Left kidney (tissue), 8 donors: ENCODE results near the gene PTPN20. TPM values are rescaled to one million over a fixed set of nuclear protein-coding genes. Genes with fewer than 3 reads are reported as not detected.
"Not testable (repeated sequence)": the region's sequence is repeated elsewhere in the genome, so short reads cannot be mapped to it uniquely, and the experiment has no call there.

Experiments used
- DNase-seq: peaks from one replicate; pipeline ENCODE4 v3.0.0-alpha.2; 2013
- long read RNA-seq, 8 donors: transcript quantifications; one replicate each; lab custom pipeline, GENCODE V29; 2026
- polyA plus RNA-seq: library from polyadenylated mRNA; unstranded; fragments of 120-200 nt; gene quantifications from one replicate; pipeline ENCODE4 v1.2.1, GENCODE V29; 2013; ENCODE audit not compliant: insufficient read length

The PTPN20 gene, protein sequence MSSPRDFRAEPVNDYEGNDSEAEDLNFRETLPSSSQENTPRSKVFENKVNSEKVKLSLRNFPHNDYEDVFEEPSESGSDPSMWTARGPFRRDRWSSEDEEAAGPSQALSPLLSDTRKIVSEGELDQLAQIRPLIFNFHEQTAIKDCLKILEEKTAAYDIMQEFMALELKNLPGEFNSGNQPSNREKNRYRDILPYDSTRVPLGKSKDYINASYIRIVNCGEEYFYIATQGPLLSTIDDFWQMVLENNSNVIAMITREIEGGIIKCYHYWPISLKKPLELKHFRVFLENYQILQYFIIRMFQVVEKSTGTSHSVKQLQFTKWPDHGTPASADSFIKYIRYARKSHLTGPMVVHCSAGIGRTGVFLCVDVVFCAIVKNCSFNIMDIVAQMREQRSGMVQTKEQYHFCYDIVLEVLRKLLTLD
- 7.3 TPM for polyA plus RNA-seq
- long read RNA-seq, donor 1 = 0 reads
- long read RNA-seq, donor 2 = 0 reads
- long read RNA-seq, donor 3 = 0 reads
- long read RNA-seq, donor 4 = 0 reads
- long read RNA-seq, donor 5 = 0 reads
- long read RNA-seq, donor 6 = 0 reads
- long read RNA-seq, donor 7, partial matches to known transcripts = 0 of 1 reads
- long read RNA-seq, donor 7, other reads (novel, unspliced or antisense) = 0 of 1 reads
- long read RNA-seq, donor 8 = 0 reads

DNA sequence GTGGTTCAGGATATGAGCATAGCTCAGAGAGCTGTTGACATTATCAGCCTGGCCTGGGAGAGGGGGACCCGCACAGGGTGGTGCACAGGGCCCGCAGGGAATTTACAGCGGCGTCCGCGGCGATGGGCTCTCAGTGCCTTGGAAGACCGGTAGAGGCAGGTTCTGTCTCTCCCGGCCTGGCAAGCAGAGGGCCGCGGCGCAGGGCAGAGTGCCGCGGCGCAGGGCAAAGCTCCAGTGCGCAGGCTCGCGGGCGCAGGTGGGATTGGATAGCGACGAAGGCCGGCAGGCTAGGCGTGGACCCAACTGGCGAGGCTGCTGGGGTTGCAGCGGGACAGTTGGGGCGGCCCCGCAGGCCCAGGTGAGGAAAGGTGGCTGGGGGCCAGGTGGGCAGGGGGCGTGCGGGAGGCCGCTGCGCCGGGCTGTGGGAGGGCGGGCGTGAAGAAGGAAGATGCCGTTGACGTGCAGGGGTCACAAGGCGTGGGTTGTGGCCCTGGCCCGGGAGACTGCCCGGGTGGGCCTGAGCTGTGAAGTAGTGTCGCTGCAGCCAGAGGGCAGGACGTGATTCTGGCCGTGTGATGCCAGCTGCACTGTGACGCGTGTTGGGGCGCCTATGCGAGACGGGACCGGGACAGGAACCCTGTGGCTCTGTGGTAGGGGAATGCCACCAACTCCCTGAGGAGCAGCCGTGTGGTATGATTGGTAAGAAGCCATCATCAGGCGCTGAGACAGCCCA is at the start of gene PTPN20:
TSS of gene PTPN20 (plus strand) at position 285 of the 733 bp plus-strand sequence. CDS start 21,072 bp downstream, outside the sequence.
- peak; percentile 1 for DNase-seq

DNA sequence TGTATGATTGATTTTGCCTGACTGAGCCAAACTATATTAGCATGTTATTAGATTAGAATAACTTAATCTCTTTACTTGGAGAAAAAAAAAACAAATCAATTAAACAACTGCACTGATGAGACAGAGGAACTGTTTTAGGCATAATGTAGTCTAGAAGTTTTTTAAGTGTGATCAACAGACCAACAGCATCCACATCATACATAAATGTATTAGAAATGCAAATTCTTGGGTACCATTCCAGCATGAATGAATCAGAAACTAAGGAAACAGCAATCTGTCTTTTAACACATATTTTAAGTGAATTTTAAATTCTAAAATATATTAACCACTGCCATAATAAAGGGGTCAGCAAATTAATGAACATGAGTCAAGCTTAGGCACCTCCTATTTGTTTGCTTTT is 41.5 kb upstream of the PTPN20 start:
- not testable (repeated sequence) for DNase-seq

DNA sequence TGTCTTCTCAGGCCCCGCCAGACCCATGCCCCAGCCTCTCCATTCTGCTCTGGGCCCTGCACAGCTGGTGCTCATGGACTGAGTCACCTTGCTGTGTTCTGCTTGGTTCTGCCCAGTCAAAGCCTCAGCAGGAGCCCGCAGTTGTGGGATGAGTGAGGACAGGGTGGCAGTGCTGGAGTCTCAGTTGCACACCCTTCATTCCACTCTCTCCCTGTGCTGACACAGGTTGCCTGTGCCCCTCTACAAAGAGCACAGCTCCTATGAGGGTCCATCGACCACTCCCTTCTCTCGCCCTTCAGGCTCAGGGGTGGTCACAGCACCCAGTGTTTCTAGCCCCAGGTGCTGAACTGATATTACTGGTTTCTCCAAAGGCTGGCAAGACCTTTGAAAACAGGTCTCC is 39.6 kb upstream of the PTPN20 start:
- DNase-seq = not testable (repeated sequence)

DNA sequence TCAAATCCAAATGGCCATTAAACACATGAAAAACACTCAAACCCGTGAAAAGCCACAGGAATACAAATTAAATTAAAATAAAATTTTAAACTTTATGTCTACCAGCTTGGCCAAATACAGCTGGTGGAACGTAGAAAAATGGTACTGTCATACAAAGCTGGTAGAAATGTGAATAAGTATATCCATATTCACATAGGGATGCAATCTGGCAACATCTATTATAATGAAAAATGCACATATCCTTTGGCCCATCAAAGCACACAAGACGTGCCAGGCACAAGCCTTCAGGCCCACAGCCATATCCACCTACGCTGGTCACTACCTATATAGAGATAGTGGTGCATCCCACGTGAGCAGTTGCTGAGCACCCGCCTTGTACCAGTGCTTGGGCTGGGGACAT is 35.9 kb upstream of the PTPN20 start:
- DNase-seq = not testable (repeated sequence)

DNA sequence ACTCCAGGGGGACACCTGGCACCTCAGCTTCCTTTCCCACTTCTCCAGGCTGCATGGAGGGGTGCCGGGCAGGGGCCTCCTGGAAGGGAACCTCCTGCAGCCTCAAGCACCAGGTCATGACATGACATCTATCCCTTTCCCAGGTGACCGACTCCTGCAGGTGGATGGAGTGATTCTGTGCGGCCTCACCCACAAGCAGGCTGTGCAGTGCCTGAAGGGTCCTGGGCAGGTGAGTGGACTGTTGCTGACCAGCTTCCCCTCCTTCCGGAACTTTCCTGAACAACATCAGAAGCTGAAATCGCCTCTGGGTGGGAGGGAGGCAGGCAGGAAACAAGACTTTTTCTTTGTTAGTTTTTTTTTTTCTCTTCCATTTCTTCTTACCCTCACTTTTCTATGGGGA is 34.5 kb upstream of the PTPN20 start:
- DNase-seq = not testable (repeated sequence)

DNA sequence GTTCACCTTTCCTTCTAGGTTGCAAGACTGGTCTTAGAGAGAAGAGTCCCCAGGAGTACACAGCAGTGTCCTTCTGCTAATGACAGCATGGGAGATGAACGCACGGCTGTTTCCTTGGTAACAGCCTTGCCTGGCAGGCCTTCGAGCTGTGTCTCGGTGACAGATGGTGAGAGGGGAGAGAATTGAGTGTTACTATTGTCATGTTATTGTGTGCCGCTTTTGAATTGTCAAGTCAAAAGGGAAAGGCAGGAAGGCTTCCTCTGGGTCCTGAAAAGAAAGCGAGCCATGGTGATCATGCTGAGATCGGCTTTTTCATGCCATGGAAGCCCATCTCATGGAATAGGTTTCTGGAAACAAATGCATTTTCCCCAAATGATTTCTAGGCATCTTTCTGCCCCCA is 32.5 kb upstream of the PTPN20 start:
- not testable (repeated sequence) for DNase-seq

DNA sequence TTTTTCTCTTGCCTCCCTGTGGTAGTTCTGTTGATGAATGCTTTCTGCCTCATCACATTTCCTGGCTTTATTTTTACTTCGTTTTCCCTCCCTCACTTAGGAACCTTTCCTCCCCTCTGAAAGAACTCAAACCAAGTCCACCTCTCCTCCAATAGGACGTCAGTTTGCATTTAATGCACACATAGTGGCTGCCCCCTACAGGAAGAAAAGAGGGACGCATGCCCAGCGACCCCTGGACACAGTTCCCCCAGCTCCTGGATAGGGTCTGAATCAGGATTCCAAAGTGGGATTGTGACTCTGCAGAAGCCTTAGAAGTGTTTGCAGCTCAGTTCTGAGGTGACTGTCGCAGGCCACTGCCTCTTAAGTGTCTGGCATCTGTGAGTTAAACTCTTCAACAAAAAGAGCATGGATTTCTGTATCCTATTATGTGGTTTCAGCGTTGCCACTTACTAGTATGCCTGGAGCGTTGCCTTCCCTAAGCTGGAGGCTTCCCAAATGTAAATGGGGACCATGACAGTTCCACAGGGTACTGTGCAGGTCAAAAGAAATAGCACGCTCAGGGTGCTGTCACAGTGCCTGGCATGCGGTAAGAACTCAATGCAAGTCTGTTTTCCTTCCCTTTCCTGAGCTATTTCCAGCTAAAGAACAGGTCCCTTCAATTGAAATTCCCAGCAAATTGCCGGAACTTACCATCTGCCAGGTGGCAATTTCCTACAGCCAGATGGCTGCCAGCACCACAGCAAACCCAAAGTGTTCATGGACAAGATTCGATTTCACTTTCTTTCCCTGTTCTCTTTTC is 20.2 kb upstream of the PTPN20 start:
- not testable (repeated sequence) for DNase-seq

DNA sequence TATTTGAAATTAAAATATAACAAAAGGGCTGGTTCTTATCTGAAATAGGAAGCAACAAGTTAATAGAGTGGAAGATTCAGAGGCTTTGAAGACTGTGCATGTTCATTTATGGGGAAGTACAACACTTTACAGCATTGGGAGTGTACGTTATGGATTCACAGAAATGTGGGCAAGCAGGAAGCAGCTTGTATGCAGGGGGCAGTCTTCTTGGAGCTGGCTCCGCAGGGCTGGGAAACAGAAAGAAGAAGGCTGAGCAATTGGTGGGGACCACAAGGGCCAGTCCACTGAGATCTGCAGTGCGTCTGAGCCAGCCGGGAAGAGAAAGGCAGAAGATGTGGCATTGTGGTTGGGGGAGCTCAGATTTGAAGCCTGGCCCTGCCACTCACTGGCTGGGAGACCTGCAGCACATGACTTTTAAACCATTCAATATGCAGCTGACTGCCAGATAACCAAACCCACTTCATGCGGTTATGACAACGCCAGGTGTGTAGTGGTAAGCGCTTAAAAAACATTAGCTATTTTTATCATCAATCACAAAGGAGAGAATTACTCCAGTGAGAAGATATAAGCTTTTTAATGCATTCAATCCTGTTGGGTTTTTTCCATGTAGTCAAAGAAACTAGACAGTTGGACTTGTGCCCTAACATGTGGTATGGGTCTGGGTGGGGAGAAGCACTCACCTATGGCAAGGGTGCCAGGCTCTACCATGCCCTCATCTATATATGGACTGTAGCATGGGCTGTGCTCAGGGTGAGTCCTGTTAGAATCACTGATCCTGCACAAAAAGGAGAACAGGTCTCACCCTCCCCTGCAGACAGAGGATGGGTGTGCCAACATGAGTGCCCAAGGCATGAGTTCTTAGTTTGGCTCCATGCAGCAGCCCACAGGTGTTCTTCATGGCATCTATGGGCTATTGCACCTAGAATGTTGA is 14.2 kb upstream of the PTPN20 start:
- not testable (repeated sequence) for DNase-seq

DNA sequence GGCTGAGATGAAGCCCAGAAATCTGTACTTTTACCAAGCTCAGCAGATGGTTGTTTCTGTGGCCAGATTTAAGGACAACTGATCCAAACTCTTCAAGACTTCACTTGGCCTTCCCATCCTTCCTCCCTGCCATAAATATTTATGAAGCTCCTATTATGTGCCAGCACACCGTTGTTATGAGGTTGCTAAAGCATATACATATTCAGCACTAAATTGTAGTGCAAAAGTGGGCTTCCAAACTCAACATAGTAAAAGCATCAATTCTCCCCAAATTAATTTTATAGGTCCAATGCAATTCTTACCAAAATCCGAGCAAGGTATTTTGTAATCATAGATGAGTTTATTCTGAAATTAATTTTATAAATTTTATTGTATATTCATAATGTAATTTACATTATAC is 10.0 kb upstream of the PTPN20 start:
- DNase-seq = not testable (repeated sequence)

DNA sequence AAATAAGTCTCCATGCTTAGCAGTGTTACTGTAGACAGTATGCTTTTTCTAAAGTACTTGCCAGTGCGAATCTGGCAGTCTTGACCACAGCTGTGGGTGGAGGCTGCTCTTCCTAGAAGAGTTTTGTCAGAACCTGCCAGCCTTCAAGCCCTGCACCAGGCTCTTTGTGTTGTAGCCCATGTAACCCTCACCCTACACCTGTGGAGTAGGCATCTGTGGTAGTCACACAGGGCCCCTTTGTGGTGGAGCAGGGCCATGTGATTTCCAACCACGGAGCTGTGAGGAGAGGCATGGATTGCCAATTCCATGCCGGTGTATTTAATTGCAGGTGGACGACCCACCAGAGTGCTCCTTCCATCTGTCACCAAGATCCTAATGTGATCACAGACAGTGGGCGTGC is 7.4 kb upstream of the PTPN20 start:
- DNase-seq = not testable (repeated sequence)

DNA sequence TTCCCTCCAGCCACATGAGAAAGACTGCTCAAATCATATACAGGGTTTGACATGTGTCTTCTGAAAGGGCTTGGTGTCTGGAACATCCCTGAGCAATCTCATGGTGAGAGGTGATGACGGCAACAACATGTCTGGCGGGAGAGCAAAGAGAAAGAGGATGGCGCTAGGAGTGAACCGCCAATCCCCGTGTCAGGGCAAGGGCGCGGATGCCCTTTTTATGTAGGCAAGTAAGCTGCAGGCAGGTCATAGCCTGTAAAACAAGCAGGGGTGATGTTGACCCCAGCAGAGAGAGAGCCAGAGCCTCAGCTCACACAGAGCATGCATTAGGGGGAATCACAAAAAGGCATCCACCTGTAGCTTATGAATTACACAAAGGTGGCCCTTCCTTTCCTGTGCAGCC is 4.9 kb upstream of the PTPN20 start:
- DNase-seq = not testable (repeated sequence)

DNA sequence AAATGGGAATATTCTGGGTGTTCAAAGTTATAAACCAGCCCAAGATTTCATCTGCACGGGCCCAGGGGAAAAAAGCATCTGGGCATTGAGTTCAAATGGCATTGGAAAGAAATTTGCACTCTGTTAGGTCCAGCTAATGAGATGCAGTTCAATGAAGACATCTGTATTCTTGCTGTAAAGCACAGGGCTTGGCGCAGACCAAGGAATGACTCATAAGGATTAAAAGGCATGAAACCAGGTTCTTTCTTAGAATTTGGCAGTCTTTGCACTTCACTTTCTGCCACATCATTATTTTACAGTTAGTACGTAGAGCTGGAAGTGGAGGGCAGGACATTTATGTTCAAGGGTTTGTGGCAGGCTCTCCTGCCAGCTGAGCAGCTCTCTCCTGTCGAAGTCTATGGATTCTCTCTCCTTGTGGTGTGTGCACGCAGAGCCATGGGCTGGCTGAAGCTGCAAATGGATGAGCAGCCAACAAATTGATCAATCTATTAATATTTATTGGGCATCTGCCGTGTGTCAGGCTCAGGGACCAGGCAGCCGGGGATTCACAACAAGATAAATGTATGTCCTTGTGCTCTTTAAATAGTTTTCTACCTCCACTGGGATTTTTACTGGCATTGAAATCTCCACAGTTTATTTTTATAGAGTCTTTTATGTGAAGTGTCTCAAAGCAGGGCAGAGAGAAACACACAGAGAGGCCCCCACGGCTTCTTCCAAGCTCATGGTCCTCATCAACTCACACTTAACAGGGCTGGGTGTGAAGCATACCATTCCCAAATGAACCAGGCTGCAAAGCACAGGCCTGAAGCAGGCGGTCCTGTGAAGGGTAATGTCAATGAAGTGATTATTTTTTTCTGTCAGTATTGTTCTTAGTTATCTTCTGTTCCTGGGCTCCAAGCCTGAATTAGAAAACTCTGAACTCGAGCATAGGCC is 3.8 kb upstream of the PTPN20 start:
- not testable (repeated sequence) for DNase-seq

DNA sequence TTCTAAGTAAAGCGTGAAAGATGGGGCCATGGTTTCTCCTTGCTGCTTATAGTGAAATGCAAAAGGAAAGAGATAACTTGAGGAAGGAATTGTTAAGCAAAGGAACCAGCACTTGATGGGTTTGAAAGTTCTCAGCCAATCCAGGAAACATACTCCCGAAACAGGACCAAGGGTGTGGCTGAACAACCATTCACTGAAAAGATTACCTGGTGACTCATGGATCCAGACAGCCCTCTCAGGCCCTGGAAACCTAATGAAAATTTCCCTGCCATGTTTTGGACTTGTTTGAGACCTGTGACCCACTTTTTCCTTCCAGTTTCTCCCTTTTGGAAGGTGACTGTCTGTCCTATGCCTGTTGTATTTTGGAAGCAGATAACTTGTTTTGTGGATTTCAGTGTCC is 11.3 kb downstream of the PTPN20 start:
- not testable (repeated sequence) for DNase-seq

DNA sequence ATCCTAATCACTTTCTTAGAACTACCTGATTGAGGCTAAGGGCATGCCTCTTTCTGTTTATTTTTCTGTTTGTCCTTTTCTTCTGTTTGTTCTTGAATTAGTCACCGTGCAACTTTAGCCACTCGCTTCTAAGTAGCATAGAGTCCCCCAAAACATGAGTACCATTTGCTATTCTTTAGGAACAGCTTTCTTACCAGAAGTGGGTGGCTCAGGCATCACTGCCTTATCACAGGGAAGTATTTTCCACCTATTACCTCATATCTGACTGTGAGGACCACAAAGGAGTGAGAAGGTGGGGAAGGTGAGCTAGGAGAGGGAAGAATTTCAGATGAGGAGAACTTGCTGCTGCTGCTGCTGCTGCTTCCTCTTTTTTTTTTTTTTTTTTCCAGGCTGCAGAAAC is 13.9 kb downstream of the PTPN20 start:
- DNase-seq = not testable (repeated sequence)

DNA sequence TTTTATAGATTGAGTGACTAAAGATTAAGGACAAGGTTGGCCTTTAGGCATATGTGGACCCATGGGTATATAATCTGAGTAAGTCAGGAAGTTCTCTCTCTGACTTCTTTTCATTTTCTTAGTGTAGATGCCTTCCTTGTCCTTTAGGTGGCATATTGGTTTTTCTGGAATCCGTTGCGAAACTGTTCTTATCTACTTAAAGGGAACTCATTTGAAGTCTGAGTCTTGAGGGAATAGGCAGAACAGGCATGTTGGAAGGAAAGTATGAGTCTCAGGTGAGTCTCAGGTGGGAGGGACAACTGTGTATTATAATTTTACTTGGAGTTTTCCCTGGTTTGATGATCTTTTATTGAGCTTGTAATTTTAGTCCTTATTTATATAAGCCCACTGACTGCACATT is 14.6 kb downstream of the PTPN20 start:
- DNase-seq = not testable (repeated sequence)

DNA sequence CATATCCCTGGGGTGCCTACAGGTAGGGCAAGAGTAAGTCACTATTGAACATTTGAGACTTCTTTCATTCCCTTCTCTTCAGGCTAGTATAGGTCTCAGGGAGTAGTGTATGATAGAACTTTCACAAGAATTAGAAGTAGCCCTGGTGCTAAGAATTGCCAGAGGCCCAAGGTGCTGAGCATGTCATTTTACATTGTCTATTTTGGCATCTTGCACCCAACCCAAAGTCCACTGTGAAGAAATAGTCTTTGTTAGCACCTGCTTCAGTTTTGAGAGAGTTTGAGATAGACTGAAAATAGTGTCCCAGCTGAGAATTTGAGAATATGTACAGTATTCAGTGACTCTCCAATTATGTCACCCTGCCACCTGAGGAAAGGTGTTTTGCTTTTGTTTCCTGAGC is 17.6 kb downstream of the PTPN20 start:
- DNase-seq = not testable (repeated sequence)

DNA sequence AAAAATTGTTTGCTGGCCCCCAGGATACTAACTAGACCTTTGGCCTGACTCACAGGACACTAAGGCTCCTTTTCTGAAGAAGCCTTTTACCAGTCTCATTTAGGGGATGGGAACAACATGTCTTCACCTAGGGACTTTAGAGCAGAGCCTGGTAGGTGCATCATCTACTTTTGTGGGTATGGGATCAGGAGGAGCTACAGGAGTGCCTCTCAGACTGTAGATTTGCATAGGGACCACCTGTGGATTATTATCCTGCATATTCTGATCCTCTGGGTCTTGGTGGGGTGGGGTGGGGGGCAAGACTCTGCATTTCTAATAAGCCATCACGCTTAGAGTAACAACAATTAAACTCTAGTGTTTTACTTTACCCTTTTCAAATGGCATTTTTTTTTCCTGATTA is 21.2 kb downstream of the PTPN20 start:
- DNase-seq = not testable (repeated sequence)

DNA sequence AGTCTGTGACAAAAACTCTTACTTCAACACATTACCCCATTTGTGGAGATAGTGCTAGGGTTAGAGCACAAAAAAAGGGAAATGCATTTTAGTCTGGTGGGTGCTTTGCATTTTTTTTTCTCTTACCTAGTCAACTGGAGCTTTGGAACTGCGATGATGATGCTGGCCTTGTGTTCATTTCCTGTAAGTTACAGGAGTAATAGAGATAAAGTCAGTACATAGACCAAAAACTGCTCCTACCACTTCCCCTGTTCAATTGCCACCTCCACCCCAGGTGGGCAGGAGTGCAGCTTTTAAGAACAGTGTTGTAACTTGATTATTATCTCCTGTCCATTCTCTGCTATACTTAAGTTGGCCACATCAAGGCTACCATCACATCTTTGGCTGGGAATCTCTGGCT is 29.9 kb downstream of the PTPN20 start:
- not testable (repeated sequence) for DNase-seq
